MM.1S (cell line): Measurements from ENCODE around the gene SSC5D.

Source experiments
- EZH2 ChIP-seq: fragments of 300-600 bp; sonication (generic); optimal IDR thresholded peaks from 2 replicates; pipeline ENCODE3; 2017; ENCODE audit warnings: low read depth, mild to moderate bottlenecking, antibody characterized with exemption, low read length, mixed read lengths
- EZH2phosphoT487 ChIP-seq: fragments of 300-600 bp; sonication (generic); IDR thresholded peaks from 2 replicates; pipeline ENCODE4 v1.6.1; 2018; ENCODE audit warnings: antibody characterized with exemption, low read length
- TF ChIP-seq, protein P1 (sequence below): fragments of 300-600 bp; sonication (generic); IDR thresholded peaks from 2 replicates; pipeline ENCODE4 v1.5.1; 2016; ENCODE audit warnings: antibody characterized with exemption, low read length, mixed read lengths

DNA sequence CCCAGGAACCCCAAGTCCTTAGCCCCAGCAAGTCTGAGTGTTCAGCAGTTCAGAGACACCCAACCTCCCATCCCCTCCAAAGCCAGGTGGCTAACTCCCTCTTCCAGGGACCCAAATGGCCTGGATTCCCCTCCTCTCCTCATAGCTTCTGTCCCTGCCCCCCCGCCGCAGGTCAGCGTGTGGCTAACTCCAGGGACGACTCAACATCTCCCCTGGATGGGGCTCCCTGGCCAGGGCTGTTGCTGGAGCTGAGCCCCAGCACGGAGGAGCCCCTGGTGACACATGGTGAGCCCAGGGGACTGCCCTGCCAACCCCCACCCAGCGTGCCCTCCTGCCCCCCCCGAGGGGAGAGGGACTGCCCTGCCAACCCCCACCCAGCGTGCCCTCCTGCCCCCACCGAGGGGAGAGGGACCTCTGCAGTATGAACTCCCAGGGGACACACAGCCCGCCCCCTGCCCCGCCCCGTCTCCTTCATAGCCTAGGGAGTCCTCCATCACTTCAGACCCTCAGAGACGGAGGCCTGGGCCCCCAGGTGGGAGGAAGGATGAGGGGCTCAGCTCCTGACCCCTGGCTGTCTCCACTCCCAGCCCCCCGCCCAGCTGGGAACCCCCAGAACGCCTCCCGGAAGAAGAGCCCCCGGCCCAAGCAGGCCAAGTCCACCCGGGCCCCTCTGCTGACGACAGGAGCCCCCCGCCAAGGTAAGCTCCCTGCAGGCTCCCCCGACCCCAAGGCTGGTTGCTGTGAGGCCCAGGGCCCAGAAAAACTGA is 1.7 kb downstream of the SSC5D start:
- TF ChIP-seq, protein P1, sequence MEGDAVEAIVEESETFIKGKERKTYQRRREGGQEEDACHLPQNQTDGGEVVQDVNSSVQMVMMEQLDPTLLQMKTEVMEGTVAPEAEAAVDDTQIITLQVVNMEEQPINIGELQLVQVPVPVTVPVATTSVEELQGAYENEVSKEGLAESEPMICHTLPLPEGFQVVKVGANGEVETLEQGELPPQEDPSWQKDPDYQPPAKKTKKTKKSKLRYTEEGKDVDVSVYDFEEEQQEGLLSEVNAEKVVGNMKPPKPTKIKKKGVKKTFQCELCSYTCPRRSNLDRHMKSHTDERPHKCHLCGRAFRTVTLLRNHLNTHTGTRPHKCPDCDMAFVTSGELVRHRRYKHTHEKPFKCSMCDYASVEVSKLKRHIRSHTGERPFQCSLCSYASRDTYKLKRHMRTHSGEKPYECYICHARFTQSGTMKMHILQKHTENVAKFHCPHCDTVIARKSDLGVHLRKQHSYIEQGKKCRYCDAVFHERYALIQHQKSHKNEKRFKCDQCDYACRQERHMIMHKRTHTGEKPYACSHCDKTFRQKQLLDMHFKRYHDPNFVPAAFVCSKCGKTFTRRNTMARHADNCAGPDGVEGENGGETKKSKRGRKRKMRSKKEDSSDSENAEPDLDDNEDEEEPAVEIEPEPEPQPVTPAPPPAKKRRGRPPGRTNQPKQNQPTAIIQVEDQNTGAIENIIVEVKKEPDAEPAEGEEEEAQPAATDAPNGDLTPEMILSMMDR: no peak
- TF ChIP-seq EZH2 (no peak), EZH2phosphoT487 (no peak)
